Sciatic nerve (tissue), 2 donors: ENCODE results near the gene AKT2. TPM values are rescaled to one million over a fixed set of nuclear protein-coding genes. Genes with fewer than 3 reads are reported as not detected.

Experiments used
- ATAC-seq: fragments of 200-7000 bp; cut with Tn5 transposase; one replicate; pipeline ENCODE4 v1.9.1; 2020; ENCODE audit warnings: mild to moderate bottlenecking, moderate library complexity
- DNase-seq: peaks from one replicate; pipeline ENCODE4 v3.0.0-alpha.2; 2020; ENCODE audit warnings: low spot score
- intact Hi-C: fragments of 100-400 bp; cut with DNase I; formaldehyde crosslinking; loops from one replicate; pipeline ENCODE4 v1.14.2; 2022
- total RNA-seq: library from RNA; stranded (reverse); fragmentation: NEBNext Ultra II Directional; extraction: Animal tissue kit (Norgen Biotek cat#: 25700); gene quantifications from one replicate; pipeline ENCODE4 v1.2.1, GENCODE V29; 2021
- donor health status: DM: no; HTN: no; CAD: no.
- donor health status: DM: no; HTN: no; CAD: no.

The AKT2 gene
- total RNA-seq, 1 donor from 2014 or later = 130 TPM

GRCh38 chr19:40263440-40264313 lies 21.5 kb downstream of the AKT2 start:
- intact Hi-C loops = no loop called here
- ATAC-seq (no peak), DNase-seq (no peak)

- intact Hi-C loops = no loop called here
- no peak for ATAC-seq
- DNase-seq = no peak
Measured at GRCh38 chr19:40262422-40262821, 22.7 kb downstream of the AKT2 start.

DNA sequence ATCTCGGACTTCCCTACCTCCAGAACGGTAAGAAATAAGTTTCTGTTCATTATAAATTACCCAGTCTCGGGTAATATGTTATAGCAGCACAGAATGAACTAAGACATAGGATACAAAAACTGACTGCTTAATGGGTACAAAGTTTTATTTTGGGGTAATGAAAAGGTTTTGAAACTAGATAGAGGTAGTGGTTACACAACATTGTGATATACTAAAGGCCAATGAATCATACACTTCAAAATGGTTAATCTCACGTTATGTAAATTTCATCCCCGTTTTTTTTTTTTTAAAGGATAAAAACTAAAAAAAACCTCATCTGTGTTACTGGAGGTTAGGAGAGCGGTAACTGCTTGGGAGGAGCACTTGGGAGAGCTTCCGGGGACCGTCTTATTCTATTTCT lies 23.5 kb downstream of the AKT2 start:
- no peak for DNase-seq
- intact Hi-C loops = no loop called here
- no peak for ATAC-seq

DNA sequence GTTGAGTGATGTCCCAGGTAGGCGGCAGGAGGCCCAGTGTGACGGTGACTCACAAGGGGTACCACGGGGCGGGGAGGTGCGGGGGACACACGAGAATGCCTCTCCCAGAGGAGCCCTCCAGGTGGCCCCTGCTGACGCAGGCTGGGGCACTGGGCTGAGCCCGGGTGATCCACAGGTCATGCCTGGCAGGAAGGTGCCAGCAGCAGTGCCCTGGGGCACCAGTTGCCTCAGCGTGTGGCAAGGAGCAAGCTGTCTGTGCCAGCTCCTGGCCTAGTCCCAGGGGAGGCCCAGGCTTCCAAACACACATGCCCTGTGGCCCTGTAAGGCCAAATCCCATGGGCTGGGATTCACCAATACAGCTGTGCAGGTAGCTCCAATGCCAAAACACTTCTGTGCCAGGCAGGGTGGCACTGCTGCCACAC lies 28.0 kb downstream of the AKT2 start:
- DNase-seq (no peak), ATAC-seq (peak; percentile 28)
- intact Hi-C loops = no loop called here

- intact Hi-C loops = no loop called here
- ATAC-seq (no peak), DNase-seq (no peak)
Measured at GRCh38 chr19:40256512-40256911, 28.6 kb downstream of the AKT2 start.

- intact Hi-C loops = no loop called here
- DNase-seq (no peak), ATAC-seq (no peak)
Measured at GRCh38 chr19:40255619-40256166, 29.5 kb downstream of the AKT2 start.

DNA sequence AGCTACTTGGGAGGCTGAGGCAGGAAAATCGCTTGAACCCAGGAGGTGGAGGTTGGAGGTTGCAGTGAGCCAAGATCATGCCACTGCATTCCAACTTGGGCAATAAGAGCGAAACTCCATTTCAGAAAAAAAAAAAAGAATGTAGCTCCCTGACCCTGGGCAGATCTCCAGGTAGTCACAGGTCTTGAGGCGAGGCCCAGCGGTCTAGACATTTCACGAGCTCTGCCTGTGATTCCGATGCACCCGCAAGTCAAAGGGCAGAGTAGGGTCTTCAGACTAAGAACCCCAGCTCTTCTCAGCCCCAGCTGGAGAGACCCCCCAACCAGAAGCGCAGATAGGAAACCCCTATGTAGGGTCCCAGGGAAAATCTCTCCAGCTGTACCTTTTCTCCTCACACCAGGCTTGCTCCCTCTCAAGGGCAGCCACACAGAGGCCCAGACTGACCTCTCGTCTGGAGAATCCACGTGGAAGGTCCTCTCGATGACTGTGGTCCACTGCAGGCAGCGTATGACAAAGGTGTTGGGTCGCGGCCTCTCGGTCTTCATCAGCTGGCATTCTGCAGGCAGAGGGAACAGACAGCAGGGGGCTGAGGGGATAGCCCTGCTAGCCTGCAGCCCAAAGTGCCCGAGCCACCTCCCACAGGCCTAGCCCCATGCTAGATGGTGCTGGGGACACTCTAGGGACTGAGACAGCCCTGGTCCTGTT lies 30.3 kb downstream of the AKT2 start:
- DNase-seq (no peak), ATAC-seq (no peak)
- intact Hi-C loops = no loop called here

GRCh38 chr19:40253611-40254092 lies 31.5 kb downstream of the AKT2 start:
- no peak for ATAC-seq
- intact Hi-C loops = no loop called here
- DNase-seq = no peak

DNA sequence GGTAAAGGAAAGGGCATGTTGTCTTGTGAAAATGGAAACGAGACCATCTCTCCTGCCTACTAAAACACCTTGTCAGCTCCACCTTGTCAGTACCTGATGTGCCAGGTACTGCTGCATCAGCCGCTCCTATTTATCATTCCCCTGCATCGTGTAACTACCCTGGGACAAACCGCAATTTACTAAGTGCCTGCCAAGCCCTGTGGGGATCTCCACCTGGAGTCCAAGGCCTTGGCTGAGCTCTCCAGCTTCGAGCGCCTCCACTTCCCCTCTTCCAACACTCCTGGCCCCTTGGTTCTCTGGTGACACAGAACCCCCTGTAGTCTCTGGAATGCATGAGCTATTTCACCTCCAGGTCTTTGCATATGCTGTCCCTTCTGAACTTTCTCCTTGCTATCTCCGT lies 32.8 kb downstream of the AKT2 start:
- intact Hi-C loops = no loop called here
- no peak for DNase-seq
- ATAC-seq = no peak

- intact Hi-C loops = no loop called here
- ATAC-seq = no peak
Measured at GRCh38 chr19:40251991-40252390, 33.2 kb downstream of the AKT2 start.

GRCh38 chr19:40251244-40251643 lies 33.9 kb downstream of the AKT2 start:
- DNase-seq (no peak), ATAC-seq (no peak)
- intact Hi-C loops = no loop called here

More at GRCh38 chr19:40251991-40252390, 33.2 kb downstream of the AKT2 start:
- DNase-seq = no peak

DNA sequence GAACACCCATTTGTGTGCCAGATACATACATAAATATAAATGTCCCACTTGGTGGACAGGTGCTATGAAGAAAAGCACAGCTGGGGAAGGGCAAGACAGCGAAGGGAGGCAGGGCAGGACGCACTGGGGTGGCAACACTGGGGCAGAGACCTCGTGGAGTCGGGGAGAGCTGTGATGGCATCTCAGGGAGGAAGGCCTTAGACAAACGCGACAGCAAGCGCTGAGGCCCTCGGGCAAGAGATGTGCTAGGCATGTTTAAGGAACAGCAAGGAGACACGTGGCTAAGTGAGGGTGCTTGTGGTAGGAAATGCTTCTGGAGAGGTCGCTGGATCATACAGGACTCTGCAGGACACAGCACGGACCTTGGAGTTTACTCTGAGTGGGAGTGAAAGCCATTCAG lies 35.4 kb downstream of the AKT2 start:
- no peak for ATAC-seq
- DNase-seq = no peak
- intact Hi-C loops = no loop called here

DNA sequence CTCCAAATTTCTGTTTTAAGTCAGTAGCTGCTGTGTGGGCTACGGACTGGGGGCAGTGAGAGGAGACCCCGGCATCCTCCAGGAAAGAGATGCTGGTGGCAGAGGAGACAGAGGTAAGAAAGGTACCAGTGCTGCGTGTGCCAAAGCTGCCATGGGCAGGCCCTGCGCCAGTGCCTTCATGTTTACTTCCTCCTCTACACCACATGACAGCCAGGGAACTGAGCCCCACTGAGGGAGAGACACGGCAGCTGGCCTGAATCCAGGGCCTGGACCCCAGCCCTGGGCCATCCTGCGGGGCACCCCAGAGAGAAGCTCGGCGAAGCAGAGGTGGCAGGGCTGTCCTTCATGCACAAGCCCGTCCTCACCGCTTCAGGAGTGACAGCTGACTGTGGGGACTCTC lies 35.9 kb downstream of the AKT2 start:
- intact Hi-C loops = no loop called here
- ATAC-seq (no peak), DNase-seq (no peak)

GRCh38 chr19:40247735-40248262 lies 37.3 kb downstream of the AKT2 start:
- intact Hi-C loops = no loop called here
- ATAC-seq (no peak), DNase-seq (no peak)

DNA sequence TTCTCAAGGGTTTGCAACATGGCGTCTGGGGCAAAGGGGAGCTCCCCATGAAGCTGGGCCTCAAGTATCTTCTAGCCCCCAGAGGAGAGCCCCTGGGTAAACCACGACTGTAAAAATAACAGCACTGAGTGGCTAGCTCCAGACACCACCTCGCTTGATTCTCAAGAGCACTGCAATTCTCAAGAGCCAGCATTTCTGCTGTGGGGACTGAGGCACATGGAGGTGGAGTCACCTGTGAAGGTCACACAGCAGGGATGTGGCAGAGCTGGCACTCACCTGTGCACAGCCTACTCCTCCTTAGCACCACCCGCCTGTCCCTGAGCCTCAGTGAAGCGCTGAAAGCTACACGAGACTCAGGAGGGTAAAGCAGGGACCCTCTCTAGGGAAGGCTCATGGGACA lies 38.0 kb downstream of the AKT2 start:
- DNase-seq (no peak), ATAC-seq (no peak)
- intact Hi-C loops = no loop called here

- ATAC-seq (no peak), DNase-seq (no peak)
- intact Hi-C loops = no loop called here
Measured at GRCh38 chr19:40246292-40247073, 38.7 kb downstream of the AKT2 start.

DNA sequence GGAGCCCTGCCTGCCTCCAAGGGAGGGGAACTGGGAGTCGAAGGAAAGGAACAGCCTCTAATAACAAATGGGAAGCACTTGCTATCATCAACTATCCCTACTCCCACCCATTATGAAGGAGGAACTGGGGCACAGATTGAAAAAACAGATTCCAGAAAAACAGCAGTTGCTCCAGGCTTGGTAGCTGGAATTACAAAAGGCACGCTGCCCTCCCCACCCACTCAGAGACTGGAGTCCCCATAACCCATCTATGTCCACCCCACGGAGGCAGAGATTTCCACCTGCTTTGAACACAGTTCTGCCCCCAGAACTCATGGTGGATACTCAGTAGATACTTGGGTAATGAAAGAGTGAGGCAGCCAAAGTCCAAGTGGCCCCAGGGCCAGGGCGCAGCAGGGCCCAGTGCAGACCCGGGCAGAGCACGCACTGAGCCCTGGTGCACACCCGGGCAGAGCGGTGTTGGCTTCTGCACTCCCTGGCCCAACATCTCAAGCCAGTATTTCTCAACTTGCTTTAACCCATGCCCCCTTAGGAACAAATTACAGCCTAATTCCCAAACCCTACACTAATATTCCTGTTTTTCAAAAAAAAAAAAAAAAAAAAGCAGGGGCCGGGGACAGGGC lies 39.5 kb downstream of the AKT2 start:
- ATAC-seq = peak; percentile 76
- no peak for DNase-seq
- intact Hi-C loops = no loop called here

GRCh38 chr19:40244579-40245317 lies 40.4 kb downstream of the AKT2 start:
- intact Hi-C loops = loop anchor here (5.0 kb wide), 1 partner anchor 1957 kb away; no protein-coding TSS in a partner anchor
- DNase-seq (no peak), ATAC-seq (no peak)
